Naive B cell (primary cell): Measurements from ENCODE around the gene RBMS1. TPM values are rescaled to one million over a fixed set of nuclear protein-coding genes. Genes with fewer than 3 reads are reported as not detected.
A peak's percentile ranks its signal among the peaks of the same experiment; 100 is the strongest.
"Not testable (repeated sequence)": the region's sequence is repeated elsewhere in the genome, so short reads cannot be mapped to it uniquely, and the experiment has no call there.

Source experiments
- ATAC-seq, 2 donors: fragments of 150-1000 bp; cut with Tn5 transposase; 2 replicates each; pipeline ENCODE4 v1.10.0; 2021; ENCODE audit warnings: low read depth in 2 of 2, mild to moderate bottlenecking in 2 of 2, moderate library complexity in 2 of 2
- DNase-seq: peaks from one replicate; pipeline ENCODE4 v3.0.0; 2022
- H3K27ac Mint-ChIP-seq, 6 donors: one replicate each; pipeline ENCODE4 v1.8.0; 2020 to 2022; ENCODE audit warnings: mild to moderate bottlenecking in 6 of 6, mixed read lengths in 6 of 6, moderate library complexity in 5 of 6, inconsistent platforms in 2 of 6
- H3K27me3 Mint-ChIP-seq, 3 donors: one replicate each; pipeline ENCODE4 v1.8.0; 2021 to 2022; ENCODE audit warnings: mixed read lengths in 3 of 3, mild to moderate bottlenecking in 1 of 3
- H3K36me3 Mint-ChIP-seq, 2 donors: one replicate each; pipeline ENCODE4 v1.8.0; 2020 to 2022; ENCODE audit warnings: mixed read lengths in 2 of 2, inconsistent platforms in 1 of 2, mild to moderate bottlenecking in 1 of 2
- H3K4me1 Mint-ChIP-seq, 3 donors: one replicate each; pipeline ENCODE4 v1.8.0; 2020 to 2022; ENCODE audit warnings: mixed read lengths in 3 of 3, inconsistent platforms in 1 of 3, mild to moderate bottlenecking in 1 of 3, moderate library complexity in 1 of 3
- H3K4me3 Mint-ChIP-seq, 8 donors: one replicate each; pipeline ENCODE4 v1.8.0; 2020 to 2022; ENCODE audit warnings: mild to moderate bottlenecking in 8 of 8, mixed read lengths in 8 of 8, moderate library complexity in 8 of 8, inconsistent platforms in 2 of 8
- H3K9me3 Mint-ChIP-seq, 7 donors: one replicate each; pipeline ENCODE4 v1.8.0; 2020 to 2022; ENCODE audit warnings: mixed read lengths in 7 of 7, mild to moderate bottlenecking in 5 of 7, inconsistent platforms in 2 of 7, moderate library complexity in 1 of 7
- polyA plus RNA-seq, 6 donors: library from polyadenylated mRNA; unstranded; fragments of 300-500 nt; fragmentation: Illumina TruSeq; gene quantifications; one replicate each; pipeline ENCODE4 v1.2.3, GENCODE V29; 2021; ENCODE audit warnings: low read depth in 6 of 6

Gene RBMS1
- polyA plus RNA-seq, 6 donors from 2014 or later: 40.1 to 89.0 (median 49.9) TPM

DNA sequence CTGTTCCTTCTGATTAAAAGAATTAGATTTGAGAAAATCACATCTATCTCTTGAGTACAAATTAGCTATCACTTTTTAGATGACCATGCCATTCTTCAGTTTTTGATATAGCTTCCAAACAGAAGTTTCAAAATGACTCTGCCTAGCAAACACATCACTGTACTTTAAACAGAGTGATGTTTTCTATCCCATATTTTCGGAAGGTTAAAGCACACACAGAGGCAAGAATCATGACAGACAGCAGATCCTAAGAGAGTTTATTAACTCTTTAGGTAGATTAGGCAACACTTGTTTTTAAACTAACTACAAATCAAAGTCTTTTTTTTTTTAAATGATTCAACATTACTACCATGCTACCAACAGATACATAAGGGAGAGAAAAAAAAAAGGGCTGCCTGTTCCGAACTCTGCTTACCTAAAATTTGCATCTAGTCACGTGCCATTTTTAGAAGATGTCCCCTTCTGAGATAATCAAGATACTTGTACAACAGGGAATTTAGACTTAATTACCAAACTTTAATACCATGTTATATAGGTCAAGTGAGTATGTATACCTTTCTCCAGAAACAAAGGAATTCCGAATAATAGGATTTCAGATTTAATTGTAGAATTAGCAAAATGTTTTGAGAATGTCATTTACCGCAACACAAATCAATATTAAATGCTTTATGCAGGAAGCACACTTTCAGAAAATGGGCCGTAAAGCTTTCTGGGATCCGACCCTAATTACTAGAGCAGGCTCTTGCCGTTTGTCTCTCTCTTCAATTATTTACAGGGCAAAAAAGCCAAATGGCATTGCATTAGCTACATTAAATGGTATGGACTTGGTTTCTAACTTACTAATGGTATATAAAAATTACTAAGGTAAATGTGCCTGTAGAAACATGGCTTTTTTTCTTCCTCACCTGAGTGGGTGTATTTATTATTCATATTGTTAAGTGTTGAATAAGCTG is 2.6 kb downstream of the RBMS1 start:
- Mint-ChIP-seq H3K27ac (no peak overlapping the region), H3K36me3 (no peaks in the 10 kb centered on the region), H3K27me3 (peaks cover 39 to 60% (median 44%) of the 10 kb centered on the region in 3 donors), H3K4me3 (peak overlapping the region in 2 of 8 donors; percentile 83 to 84), H3K9me3 (no peaks in the 10 kb centered on the region), H3K4me1 (peaks cover 3 to 21% (median 6%) of the 10 kb centered on the region in 3 donors)
- no peak for ATAC-seq
- no peak for DNase-seq

DNA sequence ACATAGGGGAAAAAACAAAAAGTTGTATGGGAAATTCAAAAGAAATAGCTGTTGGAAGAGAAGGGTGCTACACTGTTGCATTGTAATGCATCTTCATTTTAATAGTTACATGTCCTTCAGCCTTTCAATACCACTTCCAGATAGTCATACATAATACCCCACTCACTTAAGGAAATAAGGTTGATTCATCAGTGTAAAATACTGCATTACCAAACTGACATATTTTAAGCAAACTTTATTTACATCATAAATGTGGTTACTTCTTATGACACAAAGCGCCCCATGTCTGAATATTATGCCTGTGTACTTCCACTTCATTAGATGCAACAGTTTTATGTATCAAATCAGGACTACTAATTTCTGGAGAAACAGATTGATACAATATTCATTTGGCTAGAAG is 4.5 kb downstream of the RBMS1 start:
- Mint-ChIP-seq H3K27me3 (peaks cover 29 to 42% (median 29%) of the 10 kb centered on the region in 3 donors), H3K4me3 (no peak overlapping the region), H3K27ac (no peak overlapping the region), H3K9me3 (no peaks in the 10 kb centered on the region), H3K36me3 (no peaks in the 10 kb centered on the region), H3K4me1 (peaks cover 3 to 15% (median 4%) of the 10 kb centered on the region in 3 donors)
- no peak for ATAC-seq
- no peak for DNase-seq

DNA sequence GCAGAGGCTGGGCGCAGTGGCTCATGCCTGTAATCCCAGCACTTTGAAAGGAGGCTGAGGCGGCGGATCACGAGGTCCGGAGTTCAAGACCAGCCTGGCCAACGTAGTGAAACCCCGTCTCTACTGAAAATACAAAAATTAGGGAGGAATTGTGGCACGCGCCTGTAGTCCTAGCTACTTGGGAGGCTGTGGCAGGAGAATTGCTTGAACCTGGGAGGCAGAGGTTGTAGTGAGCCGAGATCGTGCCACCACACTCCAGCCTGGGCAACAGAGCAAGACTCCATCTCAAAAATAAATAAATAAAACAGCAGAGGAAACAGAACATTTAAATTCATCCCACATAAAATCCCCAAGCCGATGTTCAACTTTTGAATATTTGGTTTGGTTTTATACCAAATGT is 5.3 kb downstream of the RBMS1 start:
- not testable (repeated sequence) for H3K36me3 Mint-ChIP-seq, H3K27ac Mint-ChIP-seq, H3K4me1 Mint-ChIP-seq, ATAC-seq, DNase-seq, H3K9me3 Mint-ChIP-seq, H3K4me3 Mint-ChIP-seq
- peaks cover 21 to 34% (median 32%) of the 10 kb centered on the region in 3 donors for H3K27me3 Mint-ChIP-seq

DNA sequence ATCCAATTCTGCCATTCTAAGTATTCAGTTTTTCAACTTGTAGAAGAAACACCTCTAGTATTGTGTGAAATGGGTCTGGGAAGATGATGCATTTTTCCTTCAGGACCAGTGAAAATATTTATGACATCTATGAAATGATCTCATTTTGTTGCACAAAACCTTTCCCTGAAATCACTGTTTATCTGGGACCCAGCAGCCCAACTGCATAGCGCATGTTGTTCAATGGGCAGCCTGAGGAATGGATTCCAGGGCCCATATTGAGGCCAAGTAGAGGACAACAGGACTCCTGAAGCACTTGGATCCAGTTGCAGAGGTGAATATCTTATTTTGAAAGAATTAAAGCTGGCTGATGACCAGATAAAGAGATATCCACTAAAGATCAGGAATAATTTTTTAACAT is 7.3 kb downstream of the RBMS1 start:
- peaks cover 8 to 21% (median 18%) of the 10 kb centered on the region in 3 donors for H3K27me3 Mint-ChIP-seq
- no peaks in the 10 kb centered on the region for H3K4me1 Mint-ChIP-seq
- no peaks in the 10 kb centered on the region for H3K9me3 Mint-ChIP-seq
- ATAC-seq (no peak), DNase-seq (no peak)
- no peaks in the 10 kb centered on the region for H3K36me3 Mint-ChIP-seq
- peak overlapping the region in 1 of 6 donors; percentile 36 for H3K27ac Mint-ChIP-seq
- no peak overlapping the region for H3K4me3 Mint-ChIP-seq

DNA sequence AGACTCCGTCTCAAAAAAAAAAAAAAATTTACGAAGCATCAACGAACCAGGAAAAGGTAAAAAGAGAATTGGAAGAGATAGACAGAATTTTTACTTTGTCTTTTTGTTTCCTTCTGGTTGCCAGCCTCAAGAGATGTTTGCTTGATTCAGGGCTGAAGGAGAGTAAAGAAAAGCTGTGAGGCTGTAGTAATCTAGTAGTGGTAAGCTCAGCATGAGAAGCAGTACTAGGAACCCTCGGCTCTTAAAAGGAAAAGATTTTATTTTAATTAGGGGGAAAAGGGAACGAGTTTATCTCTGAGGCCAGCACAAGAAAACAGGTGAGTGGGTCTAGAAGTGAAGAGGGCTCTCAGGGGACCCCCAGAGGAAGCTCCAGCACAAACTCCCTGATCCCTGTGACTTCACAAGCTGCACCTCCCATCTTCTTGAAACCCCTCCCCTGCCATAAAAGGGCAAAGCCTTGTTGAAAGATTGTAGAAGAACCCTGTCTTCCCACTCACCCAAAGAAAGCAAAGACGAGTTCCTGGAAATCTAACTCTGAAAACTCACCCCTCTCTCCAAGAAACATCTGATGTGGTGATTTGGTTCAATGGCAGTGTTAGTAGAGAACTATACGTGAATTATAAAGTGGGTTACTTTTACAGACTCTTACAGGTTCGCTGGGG is 8.6 kb downstream of the RBMS1 start:
- H3K4me3 Mint-ChIP-seq: no peak overlapping the region
- DNase-seq: no peak

DNA sequence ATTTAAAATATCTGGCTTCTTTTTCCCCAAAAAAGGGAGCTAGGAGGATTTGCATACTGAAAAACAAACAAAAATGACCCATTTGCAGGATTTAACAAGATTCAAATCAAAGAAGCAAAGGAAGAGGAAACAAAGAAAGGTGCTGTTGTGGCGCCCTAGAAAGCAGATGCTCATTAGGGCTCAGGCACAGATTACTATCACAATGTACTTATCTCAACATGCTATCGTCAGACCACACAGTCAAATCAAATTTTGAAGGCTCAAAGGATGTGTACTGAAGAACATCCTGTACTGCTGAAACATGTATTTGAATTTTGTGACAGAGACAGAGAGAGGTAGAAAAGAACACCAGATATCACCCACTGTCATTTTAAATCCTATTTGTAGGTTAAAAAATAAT is 10.9 kb downstream of the RBMS1 start:
- no peaks in the 10 kb centered on the region for H3K36me3 Mint-ChIP-seq
- no peaks in the 10 kb centered on the region for H3K4me1 Mint-ChIP-seq
- DNase-seq (no peak), ATAC-seq (no peak)
- no peak overlapping the region for H3K27ac Mint-ChIP-seq
- H3K9me3 Mint-ChIP-seq: peaks cover 0 to 2% (median 0%) of the 10 kb centered on the region in 7 donors
- peaks cover 6 to 17% (median 7%) of the 10 kb centered on the region in 3 donors for H3K27me3 Mint-ChIP-seq
- H3K4me3 Mint-ChIP-seq: no peak overlapping the region

More for the DNA sequence above, 8.6 kb downstream of the RBMS1 start:
- ATAC-seq: no peak
- Mint-ChIP-seq H3K36me3 (no peaks in the 10 kb centered on the region), H3K27ac (no peak overlapping the region), H3K4me1 (no peaks in the 10 kb centered on the region), H3K27me3 (peaks cover 0 to 12% (median 8%) of the 10 kb centered on the region in 3 donors), H3K9me3 (no peaks in the 10 kb centered on the region)

DNA sequence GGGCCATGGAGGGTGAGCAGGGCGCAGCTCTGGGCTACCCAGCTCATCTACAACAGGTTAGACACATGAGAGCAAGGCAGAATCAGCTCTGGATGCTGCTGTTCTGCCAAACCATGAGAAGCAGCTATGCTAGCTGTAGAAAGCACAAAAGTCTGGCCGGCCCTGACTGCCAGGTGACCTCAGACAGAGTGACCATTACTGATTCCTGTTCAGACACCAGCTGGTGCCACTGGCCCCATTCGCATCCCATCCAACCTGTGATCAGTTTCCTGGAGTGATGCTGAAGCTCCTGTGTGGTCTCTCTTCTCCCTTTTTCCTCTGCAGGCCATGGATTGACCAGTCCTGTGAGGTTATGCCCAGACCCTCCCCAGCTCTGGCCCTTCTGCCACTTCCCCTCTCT is 14.3 kb downstream of the RBMS1 start:
- Mint-ChIP-seq H3K4me3 (no peak overlapping the region), H3K36me3 (no peaks in the 10 kb centered on the region), H3K27ac (no peak overlapping the region), H3K9me3 (peaks cover 0 to 2% (median 0%) of the 10 kb centered on the region in 7 donors), H3K4me1 (no peaks in the 10 kb centered on the region), H3K27me3 (peaks cover 0 to 13% (median 6%) of the 10 kb centered on the region in 3 donors)
- ATAC-seq (no peak), DNase-seq (no peak)

DNA sequence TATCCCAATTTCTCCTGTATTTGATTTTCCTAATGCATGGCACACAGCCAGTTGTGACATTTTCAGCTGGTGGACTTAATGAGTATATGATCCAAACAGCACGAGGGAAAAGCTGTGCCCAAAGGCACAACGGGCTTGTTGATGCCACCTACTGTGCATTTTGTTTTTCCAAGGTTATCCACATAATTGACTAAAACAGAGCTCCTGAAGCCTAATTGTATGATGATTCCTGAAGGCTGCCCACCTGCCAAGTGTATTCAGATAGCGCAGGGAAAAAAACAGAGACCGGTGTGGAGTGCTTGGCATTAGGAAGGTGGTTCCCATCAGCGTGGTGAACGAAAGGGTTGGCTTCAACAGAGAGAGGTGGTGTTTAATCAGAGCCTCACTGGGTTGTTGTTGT is 14.9 kb downstream of the RBMS1 start:
- no peaks in the 10 kb centered on the region for H3K4me1 Mint-ChIP-seq
- peaks cover 0 to 13% (median 6%) of the 10 kb centered on the region in 3 donors for H3K27me3 Mint-ChIP-seq
- peaks cover 0 to 2% (median 0%) of the 10 kb centered on the region in 7 donors for H3K9me3 Mint-ChIP-seq
- no peaks in the 10 kb centered on the region for H3K36me3 Mint-ChIP-seq
- no peak overlapping the region for H3K4me3 Mint-ChIP-seq
- H3K27ac Mint-ChIP-seq: no peak overlapping the region
- ATAC-seq: no peak
- DNase-seq: no peak

DNA sequence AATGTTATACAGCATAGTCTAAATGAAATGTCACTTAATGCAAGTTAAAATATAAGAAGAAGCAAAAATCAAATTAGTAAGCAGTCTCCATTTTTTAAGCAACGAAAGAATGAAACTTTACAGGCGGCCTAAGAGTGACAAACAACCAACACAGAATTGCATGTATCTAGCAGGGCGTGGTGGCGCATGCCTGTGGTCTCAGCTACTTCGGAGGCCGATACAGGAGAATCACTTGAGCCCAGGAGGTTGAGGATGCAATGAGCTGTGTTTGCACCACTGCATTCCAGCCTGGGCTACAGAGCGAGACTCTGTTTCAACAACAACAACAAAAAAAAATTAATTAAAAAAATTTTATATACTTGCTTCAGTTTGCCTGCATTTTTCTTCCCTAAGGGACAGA is 16.6 kb downstream of the RBMS1 start:
- Mint-ChIP-seq H3K27me3 (peaks cover 0 to 16% (median 6%) of the 10 kb centered on the region in 3 donors), H3K27ac (no peak overlapping the region), H3K4me3 (no peak overlapping the region), H3K9me3 (peaks cover 0 to 2% (median 0%) of the 10 kb centered on the region in 7 donors), H3K4me1 (no peaks in the 10 kb centered on the region), H3K36me3 (no peaks in the 10 kb centered on the region)
- ATAC-seq (no peak), DNase-seq (no peak)

DNA sequence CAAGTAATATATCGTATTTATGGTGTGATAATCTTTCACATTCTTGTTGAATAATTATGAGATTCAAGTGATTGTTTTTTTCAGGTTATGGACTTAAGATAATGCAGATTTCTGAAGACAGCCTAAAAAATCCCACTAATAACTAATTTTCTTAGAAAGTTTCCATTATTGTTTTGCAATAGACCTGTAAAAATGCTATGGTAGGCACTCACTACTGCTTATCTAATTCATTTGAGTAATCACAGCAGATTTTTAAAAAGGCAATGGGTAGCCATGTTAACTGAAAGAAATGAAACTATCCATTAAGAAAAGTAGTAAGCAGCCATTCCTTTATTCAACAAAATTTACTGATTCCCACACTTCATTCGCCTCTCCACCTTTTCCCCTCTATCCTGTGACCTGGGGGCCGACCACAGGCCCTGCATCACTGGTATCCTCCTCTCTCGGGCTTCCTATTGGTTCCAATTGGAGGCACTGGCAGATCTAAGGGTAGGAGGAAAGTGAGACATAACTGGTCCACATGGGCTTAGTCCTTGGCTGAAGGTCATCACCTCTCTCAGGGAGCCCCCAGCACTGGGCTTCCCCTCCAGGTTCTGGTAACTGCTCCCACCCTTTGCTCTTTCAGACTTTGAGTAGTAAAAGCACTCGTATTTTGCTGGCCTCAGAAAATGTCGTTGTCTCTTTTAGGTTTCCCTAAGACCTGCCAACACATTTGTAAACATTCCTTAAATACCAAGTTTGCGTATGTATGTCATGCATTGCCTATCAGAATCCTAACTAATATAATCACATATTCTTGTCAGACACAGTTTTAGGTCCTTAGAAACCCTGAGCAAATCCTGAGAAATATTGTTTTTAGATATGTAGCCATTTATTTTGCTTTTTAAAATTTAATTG is 18.5 kb downstream of the RBMS1 start:
- H3K27ac Mint-ChIP-seq: peak overlapping the region in 1 of 6 donors; percentile 56
- no peak for ATAC-seq

DNA sequence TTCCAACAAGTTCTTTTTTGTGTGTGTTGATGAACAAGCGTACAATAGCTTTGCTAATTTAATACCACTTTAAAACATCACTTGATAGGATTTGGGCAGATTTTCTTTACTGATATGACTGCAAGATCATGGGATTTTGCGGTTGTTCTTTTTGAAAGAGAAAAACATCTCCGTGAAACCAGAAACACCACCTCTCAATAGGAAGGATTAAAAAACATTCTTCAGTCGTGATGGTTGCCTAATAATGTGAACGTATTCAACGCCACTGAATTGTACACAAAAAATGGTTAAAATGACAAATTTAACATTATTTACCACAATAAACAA is 19.3 kb downstream of the RBMS1 start:
- H3K27me3 Mint-ChIP-seq: peaks cover under 1 to 16% (median 6%) of the 10 kb centered on the region in 3 donors
- DNase-seq (no peak), ATAC-seq (no peak)
- H3K4me1 Mint-ChIP-seq: no peaks in the 10 kb centered on the region
- H3K9me3 Mint-ChIP-seq: no peaks in the 10 kb centered on the region
- H3K4me3 Mint-ChIP-seq: no peak overlapping the region
- no peak overlapping the region for H3K27ac Mint-ChIP-seq
- no peaks in the 10 kb centered on the region for H3K36me3 Mint-ChIP-seq

More for the DNA sequence above, 18.5 kb downstream of the RBMS1 start:
- H3K4me3 Mint-ChIP-seq: no peak overlapping the region
- H3K27me3 Mint-ChIP-seq: peaks cover 0 to 16% (median 6%) of the 10 kb centered on the region in 3 donors
- H3K36me3 Mint-ChIP-seq: no peaks in the 10 kb centered on the region
- DNase-seq: no peak
- H3K9me3 Mint-ChIP-seq: peaks cover 0 to 2% (median 0%) of the 10 kb centered on the region in 7 donors
- H3K4me1 Mint-ChIP-seq: no peaks in the 10 kb centered on the region

DNA sequence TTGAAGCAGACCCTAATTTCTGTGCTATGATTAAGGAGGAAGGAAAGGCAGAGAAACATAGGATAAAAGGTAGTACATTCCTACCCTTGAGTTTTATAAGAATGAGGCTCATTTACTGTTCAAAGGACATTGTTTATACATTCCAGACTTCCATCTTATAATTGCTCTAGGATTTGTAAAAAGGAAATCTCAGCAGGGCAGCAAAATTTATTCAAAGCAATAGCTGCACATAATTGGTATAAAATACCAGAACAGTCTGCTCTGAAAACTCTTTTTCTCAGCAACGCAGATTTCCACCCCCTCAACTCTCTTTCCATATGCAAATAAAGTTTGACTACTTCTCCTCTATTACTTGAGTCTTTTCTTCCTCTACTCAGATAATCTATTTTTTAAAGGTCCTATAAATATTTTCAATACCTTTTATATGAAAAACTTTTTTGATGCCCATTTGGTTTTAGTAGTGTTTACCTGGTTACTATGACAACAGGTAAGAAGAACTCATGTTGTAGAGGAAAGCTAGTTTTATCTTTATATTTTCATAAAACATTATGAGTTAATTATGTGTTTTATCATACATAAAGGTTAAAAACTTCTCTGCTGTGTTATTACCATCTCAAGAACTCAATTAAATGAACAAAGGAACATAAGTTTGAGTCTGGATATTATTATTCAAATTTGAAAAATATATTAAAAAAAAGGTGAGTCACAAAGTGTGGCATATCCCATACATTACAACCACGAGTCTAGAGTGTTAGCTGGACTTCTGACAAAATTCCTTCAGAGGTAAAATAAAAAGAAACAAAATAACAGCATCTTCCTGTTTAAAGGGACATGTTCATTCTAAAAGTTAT is 19.9 kb downstream of the RBMS1 start:
- H3K9me3 Mint-ChIP-seq: no peaks in the 10 kb centered on the region
- H3K27me3 Mint-ChIP-seq: peaks cover 0 to 16% (median 9%) of the 10 kb centered on the region in 3 donors
- DNase-seq (no peak), ATAC-seq (no peak)
- no peaks in the 10 kb centered on the region for H3K4me1 Mint-ChIP-seq
- no peak overlapping the region for H3K4me3 Mint-ChIP-seq
- no peak overlapping the region for H3K27ac Mint-ChIP-seq
- H3K36me3 Mint-ChIP-seq: no peaks in the 10 kb centered on the region
